T-helper 17 cell (primary cell): ENCODE data around the gene LIPJ. TPM values are rescaled to one million over a fixed set of nuclear protein-coding genes. Genes with fewer than 3 reads are reported as not detected.

Experiments used
- ATAC-seq: fragments of 150-1000 bp; cut with Tn5 transposase; 2 replicates; pipeline ENCODE4 v1.10.0; 2021; ENCODE audit warnings: mild to moderate bottlenecking, moderate library complexity
- DNase-seq, 3 donors: peaks; one replicate each; pipeline versions ENCODE4 v3.0.0 to v3.0.0-alpha.2; 2020 to 2021
- H3K9me3 ChIP-seq: one replicate; pipeline ENCODE4 v1.7.0; 2013; ENCODE audit warnings: low read length, mild to moderate bottlenecking; ENCODE audit not compliant: control insufficient read depth, poor library complexity, severe bottlenecking
- H3K27ac Mint-ChIP-seq: one replicate; pipeline ENCODE4 v1.8.0; 2022; ENCODE audit warnings: mild to moderate bottlenecking, moderate library complexity, mixed read lengths
- H3K27me3 Mint-ChIP-seq: one replicate; pipeline ENCODE4 v1.8.0; 2022; ENCODE audit warnings: mixed read lengths
- H3K36me3 Mint-ChIP-seq: one replicate; pipeline ENCODE4 v1.8.0; 2022; ENCODE audit warnings: low read depth, mixed read lengths
- H3K4me1 Mint-ChIP-seq: one replicate; pipeline ENCODE4 v1.8.0; 2022; ENCODE audit warnings: mild to moderate bottlenecking, mixed read lengths
- H3K4me3 Mint-ChIP-seq: one replicate; pipeline ENCODE4 v1.8.0; 2022; ENCODE audit warnings: mild to moderate bottlenecking, moderate library complexity, mixed read lengths
- total RNA-seq, 4 donors: library from RNA in 2 of 4; stranded (reverse) in 2 of 4; gene quantifications; one replicate each; pipeline ENCODE4 v1.2.3 and lab custom pipeline; 2022 to 2026

Gene LIPJ
- total RNA-seq, 2 donors from 2014 or later: not detected

- Mint-ChIP-seq H3K4me3 (no peak overlapping the region), H3K4me1 (peaks cover 4% of the 10 kb centered on the region), H3K27me3 (no peaks in the 10 kb centered on the region), H3K27ac (no peak overlapping the region), H3K36me3 (no peaks in the 10 kb centered on the region)
- DNase-seq: no peak
- ATAC-seq: no peak
- H3K9me3 ChIP-seq: no peaks in the 10 kb centered on the region
Observed at GRCh38 chr10:88617772-88618300, 31.3 kb downstream of the LIPJ start.

DNA sequence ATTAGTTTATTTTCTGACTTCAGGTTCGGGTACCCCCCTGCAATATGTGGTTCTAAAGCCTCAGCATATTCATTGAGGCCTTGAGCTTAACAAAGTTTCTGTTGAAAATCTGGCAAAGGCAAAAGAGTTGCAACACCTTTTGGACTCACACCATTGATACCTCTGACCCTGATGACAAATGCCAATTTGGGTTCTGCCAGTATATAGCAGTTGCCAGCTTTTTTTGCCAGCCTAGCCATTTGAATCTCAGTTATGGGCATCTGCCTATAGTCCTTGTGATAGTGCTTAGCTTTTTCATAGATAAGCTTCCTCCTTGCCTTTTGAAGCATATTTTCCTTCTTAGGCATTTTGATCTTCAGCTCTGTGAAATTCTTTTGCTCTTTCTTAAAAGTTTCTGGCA lies 31.9 kb downstream of the LIPJ start:
- Mint-ChIP-seq H3K27me3 (no peaks in the 10 kb centered on the region), H3K4me1 (peaks cover 4% of the 10 kb centered on the region), H3K36me3 (no peaks in the 10 kb centered on the region), H3K4me3 (no peak overlapping the region), H3K27ac (no peak overlapping the region)
- DNase-seq (no peak), ATAC-seq (no peak)
- no peaks in the 10 kb centered on the region for H3K9me3 ChIP-seq

GRCh38 chr10:88620441-88620840 lies 33.9 kb downstream of the LIPJ start:
- no peaks in the 10 kb centered on the region for H3K9me3 ChIP-seq
- peaks cover 4% of the 10 kb centered on the region for H3K4me1 Mint-ChIP-seq
- DNase-seq (no peak), ATAC-seq (no peak)
- peaks cover 4% of the 10 kb centered on the region for H3K27me3 Mint-ChIP-seq
- H3K4me3 Mint-ChIP-seq: no peak overlapping the region
- no peak overlapping the region for H3K27ac Mint-ChIP-seq
- H3K36me3 Mint-ChIP-seq: no peaks in the 10 kb centered on the region

DNA sequence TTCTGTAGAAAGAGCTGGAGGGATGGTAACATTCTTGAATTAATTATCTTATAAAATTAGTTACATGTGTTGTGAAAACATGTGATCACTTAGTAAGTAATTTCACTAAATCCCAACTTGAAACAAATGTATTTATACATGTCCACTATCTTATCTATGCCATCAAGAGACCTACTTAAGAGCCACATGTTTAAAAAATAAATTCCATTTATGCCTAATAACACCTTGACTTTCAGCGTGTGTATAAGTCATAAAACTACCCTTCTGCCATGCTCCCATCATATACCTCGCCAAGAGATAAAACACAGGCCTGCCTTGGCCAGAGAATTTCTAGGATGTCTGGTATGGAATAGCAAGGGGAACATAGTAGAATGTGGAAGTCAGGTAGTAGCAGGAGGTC lies 37.3 kb downstream of the LIPJ start:
- no peaks in the 10 kb centered on the region for H3K4me1 Mint-ChIP-seq
- H3K27me3 Mint-ChIP-seq: peaks cover 4% of the 10 kb centered on the region
- no peaks in the 10 kb centered on the region for H3K9me3 ChIP-seq
- no peak overlapping the region for H3K4me3 Mint-ChIP-seq
- ATAC-seq: no peak
- no peak overlapping the region for H3K27ac Mint-ChIP-seq
- no peaks in the 10 kb centered on the region for H3K36me3 Mint-ChIP-seq
- DNase-seq: no peak

GRCh38 chr10:88624840-88625239 lies 38.3 kb downstream of the LIPJ start:
- ATAC-seq: no peak
- no peak for DNase-seq
- Mint-ChIP-seq H3K36me3 (no peaks in the 10 kb centered on the region), H3K27me3 (peaks cover 4% of the 10 kb centered on the region), H3K27ac (no peak overlapping the region), H3K4me1 (no peaks in the 10 kb centered on the region), H3K4me3 (no peak overlapping the region)
- H3K9me3 ChIP-seq: no peaks in the 10 kb centered on the region

DNA sequence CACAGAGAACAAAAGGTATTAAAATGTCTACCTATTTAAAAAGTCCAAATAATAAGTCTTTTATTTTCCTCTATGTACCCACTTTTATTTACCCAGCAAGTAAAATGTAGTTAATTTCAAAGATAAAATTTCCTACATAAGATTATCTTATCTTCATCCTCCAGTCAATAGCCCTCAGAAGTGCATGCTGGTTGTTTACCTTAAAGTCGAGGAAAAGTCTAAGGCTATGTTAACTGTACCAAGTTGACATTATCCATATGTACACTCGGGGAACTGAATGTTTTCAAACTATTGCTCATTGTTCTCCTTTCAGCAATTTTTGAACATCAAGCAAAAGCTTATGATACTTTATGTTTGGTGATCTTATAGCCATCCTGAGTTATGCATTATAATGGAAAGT lies 53.6 kb downstream of the LIPJ start:
- no peak overlapping the region for H3K4me3 Mint-ChIP-seq
- DNase-seq (no peak), ATAC-seq (no peak)
- no peaks in the 10 kb centered on the region for H3K9me3 ChIP-seq
- no peaks in the 10 kb centered on the region for H3K4me1 Mint-ChIP-seq
- no peaks in the 10 kb centered on the region for H3K36me3 Mint-ChIP-seq
- H3K27ac Mint-ChIP-seq: no peak overlapping the region
- peaks cover 23% of the 10 kb centered on the region for H3K27me3 Mint-ChIP-seq

DNA sequence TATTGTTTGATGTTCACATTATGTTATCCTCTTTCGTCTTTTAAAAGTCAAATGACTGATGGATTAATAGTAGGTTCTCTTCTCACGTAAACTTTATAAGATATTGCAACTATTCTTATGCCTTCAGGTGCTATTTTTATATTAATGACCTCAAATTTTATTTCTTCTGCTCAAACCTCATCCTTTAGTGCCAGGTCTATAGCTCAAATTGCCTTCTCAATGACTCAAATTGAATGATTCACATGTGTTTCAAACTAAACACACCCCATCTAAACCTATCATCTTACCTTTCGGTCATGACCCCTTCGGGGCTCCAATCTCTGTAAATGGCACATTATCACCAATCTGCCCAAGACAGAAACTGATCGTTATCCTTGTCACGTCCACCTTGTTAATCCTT lies 55.6 kb downstream of the LIPJ start:
- peaks cover 2% of the 10 kb centered on the region for H3K36me3 Mint-ChIP-seq
- no peak overlapping the region for H3K27ac Mint-ChIP-seq

DNA sequence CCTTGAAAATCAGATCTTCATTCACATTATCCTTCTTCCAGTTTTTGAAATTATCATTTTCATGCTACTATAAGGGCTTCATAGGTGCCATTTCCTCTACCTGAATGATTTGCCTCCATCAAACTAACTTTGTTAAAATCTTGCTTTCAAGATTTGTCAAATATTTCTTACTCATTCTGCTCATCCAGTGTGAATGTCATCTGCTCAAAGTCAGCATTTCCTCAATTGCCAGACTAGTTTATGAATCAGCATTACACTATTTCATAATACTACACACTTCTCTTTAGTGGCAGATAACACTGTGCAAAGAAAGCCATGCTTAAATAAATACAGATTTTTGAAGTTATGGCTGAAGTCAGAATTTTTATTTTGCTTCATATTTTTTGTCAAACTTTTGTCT lies 56.4 kb downstream of the LIPJ start:
- Mint-ChIP-seq H3K27me3 (peaks cover 20% of the 10 kb centered on the region), H3K36me3 (peaks cover 2% of the 10 kb centered on the region), H3K27ac (no peak overlapping the region), H3K4me1 (no peaks in the 10 kb centered on the region), H3K4me3 (no peak overlapping the region)
- no peak for DNase-seq
- no peak for ATAC-seq
- H3K9me3 ChIP-seq: no peaks in the 10 kb centered on the region

More for the DNA sequence above, 55.6 kb downstream of the LIPJ start:
- H3K27me3 Mint-ChIP-seq: peaks cover 19% of the 10 kb centered on the region
- H3K9me3 ChIP-seq: no peaks in the 10 kb centered on the region
- ATAC-seq (no peak), DNase-seq (no peak)
- no peak overlapping the region for H3K4me3 Mint-ChIP-seq
- H3K4me1 Mint-ChIP-seq: no peaks in the 10 kb centered on the region

DNA sequence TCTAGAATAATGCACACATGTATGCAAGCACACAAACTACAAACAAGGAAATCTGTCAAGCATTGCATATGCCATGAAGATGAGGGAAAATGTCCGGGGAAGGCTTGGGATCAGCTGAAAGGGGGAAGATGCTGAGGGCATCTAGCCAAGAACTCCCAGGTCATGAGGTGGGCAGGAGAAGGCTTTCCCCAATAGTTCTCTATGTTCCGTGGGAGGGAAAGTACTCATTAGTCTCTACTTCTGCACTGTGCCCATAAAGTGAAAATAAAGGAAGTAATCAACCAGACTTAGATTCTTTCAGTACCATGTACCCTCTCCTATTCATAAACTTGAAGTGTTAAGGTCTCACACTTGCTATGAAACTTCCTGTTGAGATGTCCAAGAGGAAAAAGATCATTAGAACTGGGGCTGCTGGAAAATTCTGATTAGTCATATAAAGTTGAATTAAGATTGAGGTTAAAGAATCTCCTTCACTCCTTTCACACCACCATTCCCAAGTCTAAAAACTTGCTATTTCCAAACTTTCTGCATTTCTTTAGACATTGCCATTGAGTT lies 60.6 kb downstream of the LIPJ start:
- H3K9me3 ChIP-seq: no peaks in the 10 kb centered on the region
- peaks cover 28% of the 10 kb centered on the region for H3K27me3 Mint-ChIP-seq
- H3K4me3 Mint-ChIP-seq: no peak overlapping the region
- no peak for ATAC-seq
- no peak overlapping the region for H3K27ac Mint-ChIP-seq
- H3K36me3 Mint-ChIP-seq: peaks cover 2% of the 10 kb centered on the region
- no peaks in the 10 kb centered on the region for H3K4me1 Mint-ChIP-seq
- DNase-seq: no peak

GRCh38 chr10:88651101-88651551 lies 64.6 kb downstream of the LIPJ start:
- Mint-ChIP-seq H3K27me3 (peaks cover 27% of the 10 kb centered on the region), H3K4me1 (no peaks in the 10 kb centered on the region), H3K27ac (no peak overlapping the region), H3K4me3 (no peak overlapping the region), H3K36me3 (no peaks in the 10 kb centered on the region)
- DNase-seq (no peak), ATAC-seq (no peak)
- H3K9me3 ChIP-seq: no peaks in the 10 kb centered on the region

GRCh38 chr10:88652616-88653015 lies 66.1 kb downstream of the LIPJ start:
- H3K27me3 Mint-ChIP-seq: peaks cover 16% of the 10 kb centered on the region
- no peaks in the 10 kb centered on the region for H3K9me3 ChIP-seq
- no peaks in the 10 kb centered on the region for H3K36me3 Mint-ChIP-seq
- DNase-seq: no peak
- no peak overlapping the region for H3K27ac Mint-ChIP-seq
- no peak for ATAC-seq
- H3K4me3 Mint-ChIP-seq: no peak overlapping the region
- no peaks in the 10 kb centered on the region for H3K4me1 Mint-ChIP-seq

Other genes with a start within 250 kb of the LIPJ start
- gene RNLS, start 3.4 kb upstream of the LIPJ start, total RNA-seq: 1 to 10 TPM; 1.8 to 4.6 TPM
- gene LIPF, start 77.7 kb downstream of the LIPJ start, total RNA-seq: not detected
- not detected for gene LIPK, start 119.5 kb downstream of the LIPJ start, total RNA-seq
- gene LIPN, start 173.3 kb downstream of the LIPJ start, total RNA-seq: under 1 TPM in 1 of 2 donors, not detected in 1; 0.80 TPM
- gene LIPM, start 216.0 kb downstream of the LIPJ start, total RNA-seq: not detected